ENCODE data around the gene HIVEP3.
A peak's percentile ranks its signal among the peaks of the same experiment; 100 is the strongest.

HIVEP3 gene

GRCh38 chr1:41576206-41576605, 342.5 kb downstream of the HIVEP3 start:
- no peaks in the 10 kb centered on the region for H3K9me3 ChIP-seq (ENCODE audit: insufficient read depth, low read length, severe bottlenecking)
- H3K27ac ChIP-seq (ENCODE audit: low read length) = peak overlapping the region; percentile 71
- H3K4me3 ChIP-seq (ENCODE audit: low read depth in 1 of 2, low read length in 2 of 2) = no peak overlapping the region
- peaks cover 31% of the 10 kb centered on the region for H3K4me1 ChIP-seq (ENCODE audit: insufficient read depth, low read length)
- DNase-seq (no peak), ATAC-seq (ENCODE audit: insufficient read depth, low read depth) (no peak)
- peaks cover 98% of the 10 kb centered on the region for H3K36me3 ChIP-seq (ENCODE audit: insufficient read depth, low read length)
- H4K20me1 ChIP-seq (ENCODE audit: insufficient read depth, low read length) = peaks cover 89% of the 10 kb centered on the region
- H3K4me2 ChIP-seq (ENCODE audit: insufficient read depth, low read length) = no peak overlapping the region
- no peak overlapping the region for H3K9ac ChIP-seq (ENCODE audit: low read depth, low read length)
- TF ChIP-seq CTCF (IDR thresholded peaks at IDR 0.05; ENCODE audit: borderline replicate concordance, extremely low read depth, low read length, poor library complexity, severe bottlenecking) (no peak), EZH2 (IDR thresholded peaks at IDR 0.05; ENCODE audit: borderline replicate concordance, low read depth, low read length, severe bottlenecking) (no peak)
- peaks cover 99% of the 10 kb centered on the region for H3K79me2 ChIP-seq (ENCODE audit: insufficient read depth, low read length)
- no peaks in the 10 kb centered on the region for H3K27me3 ChIP-seq (ENCODE audit: insufficient read depth, low read length, poor library complexity)
- H2AFZ ChIP-seq (ENCODE audit: low read depth, low read length) = no peak overlapping the region

- ATAC-seq (ENCODE audit: insufficient read depth, low read depth) (no peak), DNase-seq (no peak)
- Histone ChIP-seq H3K9me3 (ENCODE audit: insufficient read depth, low read length, severe bottlenecking) (no peaks in the 10 kb centered on the region), H3K27ac (ENCODE audit: low read length) (peak overlapping the region; percentile 71), H3K4me3 (ENCODE audit: low read depth in 1 of 2, low read length in 2 of 2) (no peak overlapping the region), H2AFZ (ENCODE audit: low read depth, low read length) (no peak overlapping the region), H3K4me1 (ENCODE audit: insufficient read depth, low read length) (peaks cover 35% of the 10 kb centered on the region), H3K79me2 (ENCODE audit: insufficient read depth, low read length) (peaks cover 99% of the 10 kb centered on the region), H3K4me2 (ENCODE audit: insufficient read depth, low read length) (no peak overlapping the region; the same call in 1 of the 2 replicates), H3K36me3 (ENCODE audit: insufficient read depth, low read length) (peaks cover 98% of the 10 kb centered on the region), H3K9ac (ENCODE audit: low read depth, low read length) (no peak overlapping the region), H3K27me3 (ENCODE audit: insufficient read depth, low read length, poor library complexity) (no peaks in the 10 kb centered on the region), H4K20me1 (ENCODE audit: insufficient read depth, low read length) (peaks cover 86% of the 10 kb centered on the region)
- no peak for TF ChIP-seq CTCF (IDR thresholded peaks at IDR 0.05; ENCODE audit: borderline replicate concordance, extremely low read depth, low read length, poor library complexity, severe bottlenecking)
- TF ChIP-seq EZH2 (IDR thresholded peaks at IDR 0.05; ENCODE audit: borderline replicate concordance, low read depth, low read length, severe bottlenecking) = no peak
Measured at GRCh38 chr1:41574842-41575241, 343.9 kb downstream of the HIVEP3 start.

- Histone ChIP-seq H3K27me3 (ENCODE audit: insufficient read depth, low read length, poor library complexity) (no peaks in the 10 kb centered on the region), H3K4me2 (ENCODE audit: insufficient read depth, low read length) (no peak overlapping the region), H4K20me1 (ENCODE audit: insufficient read depth, low read length) (peaks cover 82% of the 10 kb centered on the region), H3K79me2 (ENCODE audit: insufficient read depth, low read length) (peaks cover 99% of the 10 kb centered on the region), H3K4me3 (ENCODE audit: low read depth in 1 of 2, low read length in 2 of 2) (no peak overlapping the region), H2AFZ (ENCODE audit: low read depth, low read length) (no peak overlapping the region), H3K4me1 (ENCODE audit: insufficient read depth, low read length) (peaks cover 35% of the 10 kb centered on the region), H3K36me3 (ENCODE audit: insufficient read depth, low read length) (peaks cover 97% of the 10 kb centered on the region), H3K9ac (ENCODE audit: low read depth, low read length) (peak overlapping the region; percentile 13; the same call in 1 of the 2 replicates), H3K9me3 (ENCODE audit: insufficient read depth, low read length, severe bottlenecking) (no peaks in the 10 kb centered on the region), H3K27ac (ENCODE audit: low read length) (peak overlapping the region; percentile 71)
- ATAC-seq (ENCODE audit: insufficient read depth, low read depth) (peak; percentile 93), DNase-seq (peak; percentile 88)
- TF ChIP-seq CTCF (IDR thresholded peaks at IDR 0.05; ENCODE audit: borderline replicate concordance, extremely low read depth, low read length, poor library complexity, severe bottlenecking) (peak; percentile 96), EZH2 (IDR thresholded peaks at IDR 0.05; ENCODE audit: borderline replicate concordance, low read depth, low read length, severe bottlenecking) (no peak)
Measured at GRCh38 chr1:41573785-41574713, 344.7 kb downstream of the HIVEP3 start.

Measured in DND-41 (cell line).